Tibial nerve (tissue), 4 donors: ENCODE measurements around the gene DPM1. TPM values are rescaled to one million over a fixed set of nuclear protein-coding genes. Genes with fewer than 3 reads are reported as not detected.

Experiments
- DNase-seq, 2 donors: peaks; one replicate each; pipeline ENCODE4 v3.0.0-alpha.2; 2019; ENCODE audit warnings: low spot score in 2 of 2
- H3K27ac ChIP-seq, 4 donors: fragments of 200-600 bp; sonication (generic) in 3 of 4; one replicate each; pipeline ENCODE4 v1.5.1; 2017 to 2019; ENCODE audit warnings: mild to moderate bottlenecking in 1 of 4
- H3K27me3 ChIP-seq, 2 donors: fragments of 200-600 bp; sonication (generic) in 1 of 2; one replicate each; pipeline versions ENCODE4 v1.5.1 to v1.6.0; 2017 to 2019
- H3K36me3 ChIP-seq, 3 donors: fragments of 200-600 bp; sonication (generic); one replicate each; pipeline ENCODE4 v1.5.1; 2018 to 2019
- H3K4me1 ChIP-seq, 4 donors: fragments of 200-600 bp; sonication (generic) in 3 of 4; one replicate each; pipeline ENCODE4 v1.5.1; 2017 to 2019
- H3K4me3 ChIP-seq, 4 donors: fragments of 200-600 bp; sonication (generic) in 3 of 4; one replicate each; pipeline ENCODE4 v1.5.1; 2017 to 2019; ENCODE audit warnings: mild to moderate bottlenecking in 1 of 4, moderate library complexity in 1 of 4
- H3K9me3 ChIP-seq, 4 donors: fragments of 200-600 bp; sonication (generic) in 3 of 4; one replicate each; pipeline ENCODE4 v1.5.1; 2017 to 2019
- CTCF ChIP-seq, 5 experiments: fragments of 200-600 bp in 3 of 5; fragments of 450-650 bp in 2 of 5; sonication (generic) in 3 of 5; IDR thresholded peaks; one replicate each; pipeline ENCODE4 v1.5.1; 2016 to 2019; ENCODE audit warnings: antibody characterized with exemption in 5 of 5, mild to moderate bottlenecking in 3 of 5, moderate library complexity in 2 of 5
- EP300 ChIP-seq, 2 donors: sonication (generic); formaldehyde crosslinking; IDR thresholded peaks; one replicate each; pipeline ENCODE4 v1.6.1; 2017; ENCODE audit warnings: antibody characterized with exemption in 2 of 2, mild to moderate bottlenecking in 1 of 2
- POLR2A ChIP-seq, 2 donors: fragments of 450-650 bp; IDR thresholded peaks; one replicate each; pipeline ENCODE4 v1.6.1; 2017; ENCODE audit warnings: antibody characterized with exemption in 2 of 2, mild to moderate bottlenecking in 2 of 2, moderate library complexity in 2 of 2
- WGBS, 2 donors: methylation state at CpG; one replicate each; pipeline ENCODE4 v1.1.5; 2018; 5-methylcytosine and 5-hydroxymethylcytosine counted together
- total RNA-seq, 4 donors: library from RNA; depleted of rRNA; stranded (reverse); fragments of >200 nt; gene quantifications; one replicate each; pipeline ENCODE4 v1.1.0, GENCODE V29; 2016

Gene DPM1
- total RNA-seq, 4 donors from 2014 or later, result 29.4 to 54.2 (median 42.7) TPM

- Histone ChIP-seq H3K27ac (peak overlapping the region in 1 of 4 donors; percentile 89), H3K4me3 (peak overlapping the region; percentile 89 to 98 (median 93)), H3K27me3 (no peaks in the 10 kb centered on the region), H3K4me1 (peaks cover 2 to 64% (median 21%) of the 10 kb centered on the region in 4 donors), H3K36me3 (peaks cover 0 to 35% (median 0%) of the 10 kb centered on the region in 3 donors), H3K9me3 (no peaks in the 10 kb centered on the region)
- 17 to 26% methylated on average over 7 of the region's 7 CpGs for WGBS, 2 donors
- TF ChIP-seq POLR2A (IDR thresholded peaks at IDR 0.05) (no peak), CTCF (IDR thresholded peaks at IDR 0.05) (no peak), EP300 (IDR thresholded peaks at IDR 0.05) (no peak)
- no peak for DNase-seq
Observed at GRCh38 chr20:50957276-50957675, 1.1 kb downstream of the DPM1 start.

GRCh38 chr20:50953821-50954220 is 4.5 kb downstream of the DPM1 start:
- Histone ChIP-seq H3K27ac (no peak overlapping the region), H3K27me3 (no peaks in the 10 kb centered on the region), H3K36me3 (peaks cover 0 to 52% (median 4%) of the 10 kb centered on the region in 3 donors), H3K4me1 (peaks cover 0 to 37% (median 10%) of the 10 kb centered on the region in 4 donors), H3K9me3 (no peaks in the 10 kb centered on the region), H3K4me3 (no peak overlapping the region)
- no peak for TF ChIP-seq CTCF (IDR thresholded peaks at IDR 0.05)
- TF ChIP-seq EP300 (IDR thresholded peaks at IDR 0.05), result no peak
- no peak for TF ChIP-seq POLR2A (IDR thresholded peaks at IDR 0.05)
- no peak for DNase-seq

GRCh38 chr20:50953196-50953595 is 5.1 kb downstream of the DPM1 start:
- H3K36me3 ChIP-seq, result peaks cover 0 to 59% (median 4%) of the 10 kb centered on the region in 3 donors
- no peaks in the 10 kb centered on the region for H3K9me3 ChIP-seq
- no peak overlapping the region for H3K4me3 ChIP-seq
- 92 to 93% methylated on average over 2 of the region's 2 CpGs for WGBS, 2 donors
- H3K4me1 ChIP-seq, result peaks cover 0 to 37% (median 10%) of the 10 kb centered on the region in 4 donors
- no peaks in the 10 kb centered on the region for H3K27me3 ChIP-seq
- TF ChIP-seq EP300 (IDR thresholded peaks at IDR 0.05) (no peak), POLR2A (IDR thresholded peaks at IDR 0.05) (no peak), CTCF (IDR thresholded peaks at IDR 0.05) (no peak)
- DNase-seq, result no peak
- no peak overlapping the region for H3K27ac ChIP-seq

- Histone ChIP-seq H3K9me3 (no peaks in the 10 kb centered on the region), H3K4me3 (no peak overlapping the region), H3K27ac (no peak overlapping the region), H3K36me3 (peaks cover 3 to 94% (median 33%) of the 10 kb centered on the region in 3 donors), H3K4me1 (no peaks in the 10 kb centered on the region), H3K27me3 (no peaks in the 10 kb centered on the region)
- no peak for DNase-seq
- 84 to 85% methylated on average over 4 of the region's 4 CpGs for WGBS, 2 donors
- no peak for TF ChIP-seq POLR2A (IDR thresholded peaks at IDR 0.05)
- TF ChIP-seq EP300 (IDR thresholded peaks at IDR 0.05), result no peak
Observed at GRCh38 chr20:50948132-50948785, 10.1 kb downstream of the DPM1 start.

GRCh38 chr20:50943069-50943468 is 15.3 kb downstream of the DPM1 start:
- WGBS, 2 donors, result 96% methylated on average over 7 of the region's 7 CpGs

More at GRCh38 chr20:50943069-50943468, 15.3 kb downstream of the DPM1 start:
- Histone ChIP-seq H3K9me3 (no peaks in the 10 kb centered on the region), H3K4me1 (no peaks in the 10 kb centered on the region), H3K4me3 (no peak overlapping the region), H3K27ac (no peak overlapping the region), H3K36me3 (peaks cover 3 to 97% (median 42%) of the 10 kb centered on the region in 3 donors), H3K27me3 (no peaks in the 10 kb centered on the region)
- DNase-seq, result no peak
- TF ChIP-seq CTCF (IDR thresholded peaks at IDR 0.05), result no peak
- no peak for TF ChIP-seq EP300 (IDR thresholded peaks at IDR 0.05)
- no peak for TF ChIP-seq POLR2A (IDR thresholded peaks at IDR 0.05)
